Activated CD8-positive, alpha-beta memory T cell treated with anti-CD3 and anti-CD28 coated beads, Interleukin-2, amount 10 ng/mL, durations not matched to agents 7 days and 5 days (primary cell): ENCODE measurements around the gene OR51A7. TPM values are rescaled to one million over a fixed set of nuclear protein-coding genes. Genes with fewer than 3 reads are reported as not detected.
"Not testable (repeated sequence)": the region's sequence is repeated elsewhere in the genome, so short reads cannot be mapped to it uniquely, and the experiment has no call there.

Source experiments
- ATAC-seq: fragments of 150-1000 bp; cut with Tn5 transposase; one replicate; pipeline ENCODE4 v1.10.0; 2021; ENCODE audit warnings: moderate library complexity
- CTCF ChIA-PET: fragments of 350-600 bp; sonication (Branson Sonifier 250); formaldehyde crosslinking; loops from one replicate; lab custom pipeline; 2021; ENCODE audit warnings: antibody characterized with exemption; lab: Charles Lee
- DNase-seq: peaks from one replicate; pipeline ENCODE4 v3.0.0-alpha.2; 2020
- H3K27ac Mint-ChIP-seq: one replicate; pipeline ENCODE4 v1.8.0; 2021; ENCODE audit warnings: mild to moderate bottlenecking, mixed read lengths
- H3K27me3 Mint-ChIP-seq: one replicate; pipeline ENCODE4 v1.8.0; 2021; ENCODE audit warnings: mixed read lengths
- H3K36me3 Mint-ChIP-seq: one replicate; pipeline ENCODE4 v1.8.0; 2021; ENCODE audit warnings: mild to moderate bottlenecking, mixed read lengths
- H3K4me1 Mint-ChIP-seq: one replicate; pipeline ENCODE4 v1.8.0; 2021; ENCODE audit warnings: mixed read lengths
- H3K4me3 Mint-ChIP-seq: one replicate; pipeline ENCODE4 v1.8.0; 2021; ENCODE audit warnings: mild to moderate bottlenecking, moderate library complexity, mixed read lengths
- H3K9me3 Mint-ChIP-seq: one replicate; pipeline ENCODE4 v1.8.0; 2022; ENCODE audit warnings: low read depth, mixed read lengths
- total RNA-seq, 2 experiments: library from RNA; stranded (reverse); gene quantifications; one replicate each; pipeline ENCODE4 v1.2.3, GENCODE V29; 2021

OR51A7 gene
- not detected for total RNA-seq

GRCh38 chr11:4903484-4903883 lies at the start of gene OR51A7:
Gene OR51A7, plus strand, starts transcription at chr11:4903783. Its CDS starts 3,587 bp downstream, at chr11:4907370.
- no peaks in the 10 kb centered on the region for H3K4me1 Mint-ChIP-seq
- no peaks in the 10 kb centered on the region for H3K36me3 Mint-ChIP-seq
- CTCF ChIA-PET: no interaction called here
- no peaks in the 10 kb centered on the region for H3K9me3 Mint-ChIP-seq
- ATAC-seq: no peak
- no peak within 1 kb of the TSS for H3K4me3 Mint-ChIP-seq
- no peak within 1 kb of the TSS for H3K27ac Mint-ChIP-seq
- H3K27me3 Mint-ChIP-seq: no peaks in the 10 kb centered on the region
- no peak for DNase-seq

- ATAC-seq, H3K27me3 Mint-ChIP-seq, CTCF ChIA-PET, H3K36me3 Mint-ChIP-seq, H3K27ac Mint-ChIP-seq, H3K4me1 Mint-ChIP-seq, H3K4me3 Mint-ChIP-seq, DNase-seq, H3K9me3 Mint-ChIP-seq: not testable (repeated sequence)
These were observed 49.3 kb upstream of the OR51A7 start for GRCh38 chr11:4854286-4854685.

- ATAC-seq (no peak), DNase-seq (no peak)
- no peak overlapping the region for H3K27ac Mint-ChIP-seq
- H3K9me3 Mint-ChIP-seq: no peaks in the 10 kb centered on the region
- H3K27me3 Mint-ChIP-seq: no peaks in the 10 kb centered on the region
- no peaks in the 10 kb centered on the region for H3K36me3 Mint-ChIP-seq
- CTCF ChIA-PET: no interaction called here
- no peak overlapping the region for H3K4me3 Mint-ChIP-seq
- H3K4me1 Mint-ChIP-seq: no peaks in the 10 kb centered on the region
These were observed 40.9 kb upstream of the OR51A7 start for GRCh38 chr11:4862447-4863236.

- Mint-ChIP-seq H3K36me3 (no peaks in the 10 kb centered on the region), H3K27ac (no peak overlapping the region), H3K27me3 (no peaks in the 10 kb centered on the region), H3K4me1 (no peaks in the 10 kb centered on the region), H3K4me3 (no peak overlapping the region), H3K9me3 (no peaks in the 10 kb centered on the region)
- DNase-seq (no peak), ATAC-seq (no peak)
- CTCF ChIA-PET: no interaction called here
These were observed 39.7 kb upstream of the OR51A7 start for GRCh38 chr11:4863876-4864275.

GRCh38 chr11:4865855-4866254 lies 37.7 kb upstream of the OR51A7 start:
- no peak overlapping the region for H3K4me3 Mint-ChIP-seq
- no peak for ATAC-seq
- H3K27me3 Mint-ChIP-seq: no peaks in the 10 kb centered on the region
- no peaks in the 10 kb centered on the region for H3K9me3 Mint-ChIP-seq
- DNase-seq: no peak
- CTCF ChIA-PET: no interaction called here
- no peak overlapping the region for H3K27ac Mint-ChIP-seq
- no peaks in the 10 kb centered on the region for H3K4me1 Mint-ChIP-seq
- H3K36me3 Mint-ChIP-seq: no peaks in the 10 kb centered on the region

GRCh38 chr11:4881188-4881587 lies 22.4 kb upstream of the OR51A7 start:
- Mint-ChIP-seq H3K36me3 (no peaks in the 10 kb centered on the region), H3K27ac (no peak overlapping the region), H3K27me3 (no peaks in the 10 kb centered on the region), H3K4me3 (no peak overlapping the region), H3K4me1 (no peaks in the 10 kb centered on the region), H3K9me3 (no peaks in the 10 kb centered on the region)
- CTCF ChIA-PET: no interaction called here
- ATAC-seq: no peak
- no peak for DNase-seq

- H3K9me3 Mint-ChIP-seq: no peaks in the 10 kb centered on the region
- no peaks in the 10 kb centered on the region for H3K4me1 Mint-ChIP-seq
- H3K4me3 Mint-ChIP-seq: no peak within 1 kb of the TSS
- ATAC-seq: no peak
- no peak within 1 kb of the TSS for H3K27ac Mint-ChIP-seq
- H3K36me3 Mint-ChIP-seq: no peaks in the 10 kb centered on the region
- CTCF ChIA-PET: no interaction called here
- H3K27me3 Mint-ChIP-seq: no peaks in the 10 kb centered on the region
- no peak for DNase-seq
These were observed 21.6 kb upstream of the OR51A7 start, which contains the start of gene OR51T1 for GRCh38 chr11:4881860-4882500. Gene OR51T1, plus strand, starts transcription at chr11:4881900. Its CDS starts 0 bp downstream, at chr11:4881900.

GRCh38 chr11:4882543-4882942 lies 21.0 kb upstream of the OR51A7 start:
- CTCF ChIA-PET: no interaction called here

GRCh38 chr11:4884361-4884760 lies 19.2 kb upstream of the OR51A7 start:
- CTCF ChIA-PET: no interaction called here
- ATAC-seq (no peak), DNase-seq (no peak)
- Mint-ChIP-seq H3K4me3 (no peak overlapping the region), H3K27ac (no peak overlapping the region), H3K9me3 (no peaks in the 10 kb centered on the region), H3K27me3 (no peaks in the 10 kb centered on the region), H3K36me3 (no peaks in the 10 kb centered on the region), H3K4me1 (no peaks in the 10 kb centered on the region)

More at GRCh38 chr11:4882543-4882942, 21.0 kb upstream of the OR51A7 start:
- H3K4me3 Mint-ChIP-seq: no peak overlapping the region
- no peaks in the 10 kb centered on the region for H3K9me3 Mint-ChIP-seq
- no peaks in the 10 kb centered on the region for H3K4me1 Mint-ChIP-seq
- no peak overlapping the region for H3K27ac Mint-ChIP-seq
- H3K36me3 Mint-ChIP-seq: no peaks in the 10 kb centered on the region
- H3K27me3 Mint-ChIP-seq: no peaks in the 10 kb centered on the region
- DNase-seq (no peak), ATAC-seq (no peak)

- Mint-ChIP-seq H3K4me3 (no peak overlapping the region), H3K9me3 (no peaks in the 10 kb centered on the region), H3K27me3 (no peaks in the 10 kb centered on the region), H3K36me3 (no peaks in the 10 kb centered on the region), H3K27ac (no peak overlapping the region), H3K4me1 (no peaks in the 10 kb centered on the region)
- CTCF ChIA-PET: no interaction called here
- no peak for DNase-seq
- ATAC-seq: no peak
These were observed 17.4 kb upstream of the OR51A7 start for GRCh38 chr11:4886186-4886585.

GRCh38 chr11:4887591-4887990 lies 16.0 kb upstream of the OR51A7 start:
- Mint-ChIP-seq H3K4me1 (no peaks in the 10 kb centered on the region), H3K27me3 (no peaks in the 10 kb centered on the region), H3K4me3 (no peak overlapping the region), H3K27ac (no peak overlapping the region), H3K9me3 (no peaks in the 10 kb centered on the region), H3K36me3 (no peaks in the 10 kb centered on the region)
- DNase-seq (no peak), ATAC-seq (no peak)
- CTCF ChIA-PET: no interaction called here

- Mint-ChIP-seq H3K4me1 (no peaks in the 10 kb centered on the region), H3K27ac (no peak overlapping the region), H3K27me3 (no peaks in the 10 kb centered on the region), H3K4me3 (no peak overlapping the region), H3K9me3 (no peaks in the 10 kb centered on the region), H3K36me3 (no peaks in the 10 kb centered on the region)
- CTCF ChIA-PET: no interaction called here
- no peak for ATAC-seq
- no peak for DNase-seq
These were observed 13.3 kb upstream of the OR51A7 start for GRCh38 chr11:4890279-4890678.

GRCh38 chr11:4891996-4892640 lies 11.5 kb upstream of the OR51A7 start:
- no peak overlapping the region for H3K27ac Mint-ChIP-seq
- CTCF ChIA-PET: no interaction called here
- no peaks in the 10 kb centered on the region for H3K4me1 Mint-ChIP-seq
- no peak overlapping the region for H3K4me3 Mint-ChIP-seq
- no peaks in the 10 kb centered on the region for H3K27me3 Mint-ChIP-seq
- no peak for ATAC-seq
- no peaks in the 10 kb centered on the region for H3K36me3 Mint-ChIP-seq
- no peak for DNase-seq
- no peaks in the 10 kb centered on the region for H3K9me3 Mint-ChIP-seq

- CTCF ChIA-PET: no interaction called here
- no peaks in the 10 kb centered on the region for H3K36me3 Mint-ChIP-seq
- no peak overlapping the region for H3K27ac Mint-ChIP-seq
- H3K9me3 Mint-ChIP-seq: no peaks in the 10 kb centered on the region
- ATAC-seq (no peak), DNase-seq (no peak)
- no peaks in the 10 kb centered on the region for H3K4me1 Mint-ChIP-seq
- H3K4me3 Mint-ChIP-seq: no peak overlapping the region
- no peaks in the 10 kb centered on the region for H3K27me3 Mint-ChIP-seq
These were observed 13.0 kb downstream of the OR51A7 start for GRCh38 chr11:4916581-4916980.
